Aorta (tissue), 5 donors: ENCODE results near the gene RAB1B. TPM values are rescaled to one million over a fixed set of nuclear protein-coding genes. Genes with fewer than 3 reads are reported as not detected.
A peak's percentile ranks its signal among the peaks of the same experiment; 100 is the strongest.

Experiments used
- ATAC-seq: fragments of 200-7000 bp; cut with Tn5 transposase; one replicate; pipeline ENCODE4 v1.9.1; 2022; ENCODE audit warnings: moderate library complexity; ENCODE audit not compliant: low FRiP score
- DNase-seq, 2 donors: peaks; one replicate each; pipeline ENCODE4 v3.0.0-alpha.2; 2020
- H3K27ac ChIP-seq, 2 donors: one replicate each; pipeline ENCODE4 v1.5.1; 2013; ENCODE audit warnings: low read length in 2 of 2, mild to moderate bottlenecking in 2 of 2, moderate library complexity in 2 of 2, control low read depth in 1 of 2, inconsistent platforms in 1 of 2, low read depth in 1 of 2
- H3K27me3 ChIP-seq, 2 donors: one replicate each; pipeline ENCODE4 v1.6.1; 2013; ENCODE audit warnings: control low read depth in 1 of 2, low read length in 1 of 2, mild to moderate bottlenecking in 1 of 2, moderate library complexity in 1 of 2; ENCODE audit not compliant: insufficient read depth in 2 of 2, control insufficient read depth in 1 of 2
- H3K36me3 ChIP-seq, 2 donors: one replicate each; pipeline ENCODE4 v1.6.1; 2013; ENCODE audit warnings: control low read depth in 1 of 2, low read length in 1 of 2, mild to moderate bottlenecking in 1 of 2; ENCODE audit not compliant: insufficient read depth in 2 of 2, control insufficient read depth in 1 of 2
- H3K4me1 ChIP-seq, 2 donors: one replicate each; pipeline ENCODE4 v1.6.1; 2013; ENCODE audit warnings: low read length in 2 of 2, control low read depth in 1 of 2, mild to moderate bottlenecking in 1 of 2, moderate library complexity in 1 of 2; ENCODE audit not compliant: insufficient read depth in 2 of 2, control insufficient read depth in 1 of 2
- H3K4me3 ChIP-seq, 2 donors: one replicate each; pipeline ENCODE4 v1.5.1; 2013; ENCODE audit warnings: low read length in 2 of 2, control low read depth in 1 of 2, mild to moderate bottlenecking in 1 of 2
- H3K9me3 ChIP-seq: one replicate; pipeline ENCODE4 v1.6.1; 2013; ENCODE audit warnings: mild to moderate bottlenecking, low read length; ENCODE audit not compliant: control insufficient read depth
- WGBS, 2 donors: extraction: QIAGEN DNeasy Blood & Tissue Kit; methylation state at CpG; one replicate each; pipeline ENCODE4 v1.1.7; 2013; 5-methylcytosine and 5-hydroxymethylcytosine counted together
- intact Hi-C, 2 donors: fragments of 100-400 bp; cut with DNase I; formaldehyde crosslinking; loops; one replicate each; pipeline versions ENCODE4 v1.14.2 to v1.15.0; 2022
- polyA plus RNA-seq, 2 donors: library from polyadenylated mRNA; stranded (reverse); fragments of 200-250 nt; gene quantifications; one replicate each; pipeline ENCODE4 v1.2.3, GENCODE V29; 2013
- total RNA-seq, 2 donors: library from RNA; stranded (reverse); fragmentation: NEBNext Ultra II Directional; extraction: Animal tissue kit (Norgen Biotek cat#: 25700); gene quantifications; one replicate each; pipeline ENCODE4 v1.2.1, GENCODE V29; 2021
- donor health status: healthy with polysubstance abuse.
- donor health status: Bipolar disorder and iron deficiency.
- donor health status: DM: no; HTN: no; CAD: no.
- donor health status: DM: no; HTN: no; CAD: no.
- donor health status: DM: yes; HTN: yes; CAD: no.

RAB1B gene
- total and polyA plus RNA-seq, 4 donors: 102 to 130 (median 118) TPM

DNA sequence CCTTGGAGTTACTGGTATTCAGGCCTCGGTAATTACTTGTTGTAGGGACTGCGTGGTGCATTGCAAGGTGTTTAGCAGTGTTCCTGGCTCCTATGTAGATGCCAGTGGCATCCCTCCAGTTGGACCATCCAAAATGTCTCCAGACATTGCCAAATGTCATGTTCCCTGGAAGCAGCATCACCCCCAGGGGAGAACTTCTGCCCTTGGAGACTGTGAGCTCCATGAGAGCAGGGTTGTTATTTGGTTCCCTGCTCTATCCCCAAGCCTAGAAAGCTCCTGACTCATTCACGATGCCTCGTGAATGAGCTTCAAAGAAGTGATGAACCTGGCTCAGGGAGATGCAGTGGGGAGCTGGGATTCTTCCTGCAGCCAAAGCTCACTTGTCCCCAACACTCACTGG is 53.2 kb downstream of the RAB1B start:
- Histone ChIP-seq H3K9me3 (no peaks in the 10 kb centered on the region), H3K27me3 (no peaks in the 10 kb centered on the region), H3K4me3 (no peak overlapping the region), H3K4me1 (no peaks in the 10 kb centered on the region), H3K27ac (no peak overlapping the region), H3K36me3 (no peaks in the 10 kb centered on the region)
- ATAC-seq: no peak
- DNase-seq: no peak
- intact Hi-C loops: no loop called here
- WGBS, 2 donors: 82 to 88% methylated on average over 4 of the region's 4 CpGs

DNA sequence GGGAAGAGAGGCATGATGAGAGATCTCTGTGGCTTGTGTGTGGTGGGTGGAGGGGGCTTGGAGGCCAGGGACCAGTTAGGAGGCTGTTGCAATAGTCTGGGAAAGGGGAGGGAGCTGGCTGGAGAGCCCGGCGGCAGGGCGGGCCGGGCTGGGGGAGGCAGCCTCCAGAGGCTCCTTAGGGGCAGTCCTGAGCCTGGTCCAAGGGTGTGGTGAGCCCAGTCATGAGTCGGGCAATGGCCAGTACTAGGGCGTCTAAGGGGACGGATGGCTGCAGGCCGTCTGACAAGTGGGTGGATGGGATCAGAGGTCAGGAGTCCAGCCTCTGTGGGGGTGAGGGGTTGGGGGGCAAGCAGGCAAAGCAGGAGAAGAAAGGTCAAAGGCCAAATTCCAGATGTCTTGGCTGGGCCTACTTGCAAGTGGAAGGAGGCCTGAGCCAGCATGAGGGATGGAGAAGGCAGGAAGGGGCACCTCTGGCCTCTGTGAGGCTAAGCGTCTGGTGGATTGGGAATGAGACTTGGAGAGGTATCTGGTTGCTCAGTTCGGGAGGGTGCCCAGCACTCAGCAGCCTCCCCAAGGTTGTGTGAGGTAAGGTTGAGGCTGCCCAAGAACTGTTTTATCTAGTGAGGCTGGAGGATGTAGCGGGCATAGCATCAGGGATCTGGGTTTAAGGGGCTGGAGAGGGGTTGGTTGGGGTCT is 54.4 kb downstream of the RAB1B start:
- Histone ChIP-seq H3K4me1 (no peaks in the 10 kb centered on the region), H3K9me3 (no peaks in the 10 kb centered on the region), H3K4me3 (no peak overlapping the region), H3K27ac (no peak overlapping the region), H3K27me3 (no peaks in the 10 kb centered on the region), H3K36me3 (no peaks in the 10 kb centered on the region)
- intact Hi-C loops: no loop called here
- DNase-seq: peak in 1 of 2 donors; percentile 80
- WGBS, 2 donors: 79 to 85% methylated on average over 11 of the region's 11 CpGs
- peak; percentile 75 for ATAC-seq

DNA sequence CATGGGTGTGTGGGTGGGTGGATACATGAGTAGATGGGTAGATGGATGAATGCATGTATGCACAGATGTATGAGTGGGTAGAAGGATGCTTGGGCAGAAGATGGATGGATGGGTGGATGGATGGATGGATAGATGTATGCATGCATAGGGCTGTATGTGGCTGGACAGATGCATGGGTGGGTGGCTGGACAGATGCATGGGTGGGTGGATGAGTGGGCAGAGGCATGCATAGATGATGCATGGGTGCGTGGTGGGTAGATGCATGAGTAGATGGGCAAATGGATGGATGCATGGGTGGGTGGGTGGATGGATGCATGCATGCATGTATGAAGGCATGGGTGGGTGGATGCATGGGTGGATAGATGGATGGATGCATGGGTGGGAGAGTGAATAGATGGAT is 55.2 kb downstream of the RAB1B start:
- intact Hi-C loops: no loop called here
- no peaks in the 10 kb centered on the region for H3K27me3 ChIP-seq
- 99 to 100% methylated on average over 1 of the region's 1 CpG for WGBS, 2 donors
- H3K9me3 ChIP-seq: no peaks in the 10 kb centered on the region
- H3K27ac ChIP-seq: no peak overlapping the region
- H3K36me3 ChIP-seq: no peaks in the 10 kb centered on the region
- no peak for ATAC-seq
- no peak overlapping the region for H3K4me3 ChIP-seq
- H3K4me1 ChIP-seq: no peaks in the 10 kb centered on the region
- no peak for DNase-seq

- no peaks in the 10 kb centered on the region for H3K4me1 ChIP-seq
- H3K9me3 ChIP-seq: no peaks in the 10 kb centered on the region
- no peak for DNase-seq
- H3K27ac ChIP-seq: no peak overlapping the region
- ATAC-seq: no peak
- WGBS, 2 donors: 79 to 93% methylated on average over 7 to 10 of the region's 10 CpGs
- H3K36me3 ChIP-seq: no peaks in the 10 kb centered on the region
- intact Hi-C loops: no loop called here
- H3K27me3 ChIP-seq: no peaks in the 10 kb centered on the region
- no peak overlapping the region for H3K4me3 ChIP-seq
These were observed 56.2 kb downstream of the RAB1B start for GRCh38 chr11:66324664-66325063.

- intact Hi-C loops: no loop called here
- Histone ChIP-seq H3K9me3 (no peaks in the 10 kb centered on the region), H3K4me3 (no peak overlapping the region), H3K36me3 (no peaks in the 10 kb centered on the region), H3K4me1 (no peaks in the 10 kb centered on the region), H3K27ac (no peak overlapping the region), H3K27me3 (no peaks in the 10 kb centered on the region)
- no peak for DNase-seq
- no peak for ATAC-seq
- WGBS, 2 donors: 83 to 88% methylated on average over 8 of the region's 8 CpGs
These were observed 56.8 kb downstream of the RAB1B start for GRCh38 chr11:66325263-66325671.

- DNase-seq: no peak
- Histone ChIP-seq H3K27me3 (no peaks in the 10 kb centered on the region), H3K4me1 (no peaks in the 10 kb centered on the region), H3K36me3 (no peaks in the 10 kb centered on the region), H3K9me3 (no peaks in the 10 kb centered on the region), H3K27ac (no peak overlapping the region), H3K4me3 (no peak overlapping the region)
- peak; percentile 26 for ATAC-seq
- 29 to 30% methylated on average over 18 to 21 of the region's 21 CpGs for WGBS, 2 donors
- intact Hi-C loops: no loop called here
These were observed 58.0 kb downstream of the RAB1B start for GRCh38 chr11:66326261-66327111.

Other genes starting within 250 kb of the RAB1B start
- gene CATSPER1, start 242.2 kb upstream of the RAB1B start, total RNA-seq: 1 to 10 TPM; 1.0 to 1.2 TPM
- under 1 TPM in 1 of 2 donors, not detected in 1; 0.10 TPM for gene CATSPER1, start 242.2 kb upstream of the RAB1B start, polyA plus RNA-seq
- gene GAL3ST3, start 219.5 kb upstream of the RAB1B start, total RNA-seq: not detected
- not detected for gene GAL3ST3, start 219.5 kb upstream of the RAB1B start, polyA plus RNA-seq
- 100 to 1,000 TPM; 141 to 146 TPM for gene SF3B2, start 216.3 kb upstream of the RAB1B start, total RNA-seq
- gene SF3B2, start 216.3 kb upstream of the RAB1B start, polyA plus RNA-seq: 100 to 1,000 TPM in 1 of 2 donors, 10 to 100 TPM in 1; 59.0 to 126 TPM
- gene PACS1, start 198.4 kb upstream of the RAB1B start, total RNA-seq: 100 to 1,000 TPM in 1 of 2 donors, 10 to 100 TPM in 1; 85.7 to 119 TPM
- 10 to 100 TPM; 16.2 to 32.5 TPM for gene PACS1, start 198.4 kb upstream of the RAB1B start, polyA plus RNA-seq
- gene KLC2, start 10.9 kb upstream of the RAB1B start, total RNA-seq: 10 to 100 TPM; 32.4 to 34.3 TPM
- 10 to 100 TPM; 14.8 to 27.0 TPM for gene KLC2, start 10.9 kb upstream of the RAB1B start, polyA plus RNA-seq
- gene CNIH2, start 9.5 kb downstream of the RAB1B start, total RNA-seq: 1 to 10 TPM in 1 of 2 donors, under 1 TPM in 1; 0.75 to 1.1 TPM
- gene CNIH2, start 9.5 kb downstream of the RAB1B start, polyA plus RNA-seq: under 1 TPM in 1 of 2 donors, not detected in 1; 0.18 TPM
- 10 to 100 TPM; 73.2 to 75.5 TPM for gene YIF1A, start 20.5 kb downstream of the RAB1B start, total RNA-seq
- 100 to 1,000 TPM in 1 of 2 donors, 10 to 100 TPM in 1; 76.0 to 109 TPM for gene YIF1A, start 20.5 kb downstream of the RAB1B start, polyA plus RNA-seq
- under 1 TPM in 1 of 2 donors, not detected in 1; 0.13 TPM for gene TMEM151A, start 23.3 kb downstream of the RAB1B start, total RNA-seq
- not detected for gene TMEM151A, start 23.3 kb downstream of the RAB1B start, polyA plus RNA-seq
- gene CD248, start 48.4 kb downstream of the RAB1B start, total RNA-seq: 100 to 1,000 TPM in 1 of 2 donors, 10 to 100 TPM in 1; 38.6 to 118 TPM
- gene CD248, start 48.4 kb downstream of the RAB1B start, polyA plus RNA-seq: 1 to 10 TPM; 3.1 to 7.2 TPM
- gene RIN1, start 67.8 kb downstream of the RAB1B start, total RNA-seq: 1 to 10 TPM; 8.3 to 9.1 TPM
- 10 to 100 TPM in 1 of 2 donors, 1 to 10 TPM in 1; 1.8 to 13.3 TPM for gene RIN1, start 67.8 kb downstream of the RAB1B start, polyA plus RNA-seq
- gene BRMS1, start 76.5 kb downstream of the RAB1B start, total RNA-seq: 10 to 100 TPM; 21.5 to 22.4 TPM
- 10 to 100 TPM; 24.4 to 55.2 TPM for gene BRMS1, start 76.5 kb downstream of the RAB1B start, polyA plus RNA-seq
- 10 to 100 TPM; 11.8 to 18.8 TPM for gene B4GAT1, start 79.0 kb downstream of the RAB1B start, total RNA-seq
- gene B4GAT1, start 79.0 kb downstream of the RAB1B start, polyA plus RNA-seq: 10 to 100 TPM in 1 of 2 donors, 1 to 10 TPM in 1; 7.0 to 18.3 TPM
- gene SLC29A2, start 103.1 kb downstream of the RAB1B start, total RNA-seq: 1 to 10 TPM; 1.9 to 3.3 TPM
- 1 to 10 TPM in 1 of 2 donors, under 1 TPM in 1; 0.38 to 3.9 TPM for gene SLC29A2, start 103.1 kb downstream of the RAB1B start, polyA plus RNA-seq
- gene NPAS4, start 152.4 kb downstream of the RAB1B start, total RNA-seq: 1 to 10 TPM in 1 of 2 donors, under 1 TPM in 1; 0.54 to 7.0 TPM
- gene NPAS4, start 152.4 kb downstream of the RAB1B start, polyA plus RNA-seq: 1 to 10 TPM in 1 of 2 donors, not detected in 1; 2.5 TPM
- gene MRPL11, start 170.2 kb downstream of the RAB1B start, total RNA-seq: 10 to 100 TPM; 27.6 to 33.5 TPM
- 10 to 100 TPM; 40.1 to 54.5 TPM for gene MRPL11, start 170.2 kb downstream of the RAB1B start, polyA plus RNA-seq
- gene PELI3, start 198.3 kb downstream of the RAB1B start, total RNA-seq: 10 to 100 TPM; 11.5 to 15.7 TPM
- 10 to 100 TPM; 14.3 to 16.3 TPM for gene PELI3, start 198.3 kb downstream of the RAB1B start, polyA plus RNA-seq
- 10 to 100 TPM; 15.5 to 24.8 TPM for gene DPP3, start 211.8 kb downstream of the RAB1B start, total RNA-seq
- gene DPP3, start 211.8 kb downstream of the RAB1B start, polyA plus RNA-seq: 10 to 100 TPM; 18.8 to 23.8 TPM
- gene BBS1, start 242.0 kb downstream of the RAB1B start, total RNA-seq: 10 to 100 TPM; 27.2 to 58.1 TPM
- gene BBS1, start 242.0 kb downstream of the RAB1B start, polyA plus RNA-seq: 10 to 100 TPM; 18.9 to 34.9 TPM